Activated CD4-positive, alpha-beta T cell treated with anti-CD3 and anti-CD28 coated beads for 48 hours (primary cell): ENCODE data around the gene KRTAP5-2.
A peak's percentile ranks its signal among the peaks of the same experiment; 100 is the strongest.
"Not testable (repeated sequence)": the region's sequence is repeated elsewhere in the genome, so short reads cannot be mapped to it uniquely, and the experiment has no call there.

Experiments
- DNase-seq: peaks from one replicate; pipeline ENCODE4 v3.0.0-alpha.2; 2020

Gene KRTAP5-2

DNA sequence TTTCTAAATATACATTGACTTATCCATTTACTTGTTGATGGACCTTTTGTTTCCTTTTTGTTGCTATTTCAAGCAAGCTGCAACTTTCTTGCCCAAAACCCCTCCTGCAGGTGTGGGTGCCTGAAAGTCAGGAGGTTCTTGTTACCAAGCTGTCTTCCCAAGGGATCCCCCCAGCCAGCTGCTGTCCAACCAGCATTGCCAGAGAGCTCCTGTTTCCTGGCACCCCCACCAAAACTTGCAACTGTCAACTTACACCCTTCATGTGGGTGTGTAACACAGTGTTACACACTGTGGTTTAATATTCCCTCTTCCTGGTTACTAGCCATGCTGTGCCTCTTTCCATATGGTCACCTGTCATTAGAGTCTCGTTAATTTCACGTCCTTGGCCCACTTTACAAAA lies 11.4 kb downstream of the KRTAP5-2 start:
- no peak for DNase-seq

DNA sequence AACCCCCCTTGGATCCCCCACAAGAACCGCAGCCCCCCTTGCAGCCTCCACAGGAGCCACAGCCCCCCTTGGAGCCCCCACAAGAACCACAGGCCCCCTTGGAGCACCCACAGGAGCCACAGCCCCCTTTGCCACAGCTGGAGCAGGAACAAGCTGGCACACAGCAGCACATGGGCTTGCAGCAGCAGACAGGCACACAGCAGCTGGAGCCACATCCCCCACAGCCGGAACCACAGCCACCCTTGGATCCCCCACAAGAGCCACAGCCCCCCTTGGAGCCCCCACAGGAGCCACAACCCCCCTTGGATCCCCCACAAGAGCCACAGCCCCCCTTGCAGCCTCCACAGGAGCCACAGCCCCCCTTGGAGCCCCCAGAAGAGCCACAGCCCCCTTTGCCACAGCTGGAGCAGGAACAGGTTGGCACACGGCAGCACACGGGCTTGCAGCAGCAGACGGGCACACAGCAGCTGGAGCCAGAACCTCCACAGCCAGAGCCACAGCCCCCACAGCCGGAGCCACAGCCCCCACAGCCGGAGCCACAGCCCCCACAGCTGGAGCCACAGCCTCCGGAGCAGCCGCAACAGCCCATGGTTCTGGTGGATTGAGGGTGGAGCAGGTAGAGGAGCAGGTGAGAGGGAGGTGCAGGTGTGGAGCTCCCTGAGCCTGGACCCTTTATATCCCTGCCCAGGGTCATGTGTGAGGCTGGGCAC lies 13.3 kb downstream of the KRTAP5-2 start, which contains the start of gene KRTAP5-1:
TSS of gene KRTAP5-1 (minus strand) at position 623 of the 710 bp plus-strand sequence. CDS start at position 589, 34 bp downstream.
- not testable (repeated sequence) for DNase-seq

DNA sequence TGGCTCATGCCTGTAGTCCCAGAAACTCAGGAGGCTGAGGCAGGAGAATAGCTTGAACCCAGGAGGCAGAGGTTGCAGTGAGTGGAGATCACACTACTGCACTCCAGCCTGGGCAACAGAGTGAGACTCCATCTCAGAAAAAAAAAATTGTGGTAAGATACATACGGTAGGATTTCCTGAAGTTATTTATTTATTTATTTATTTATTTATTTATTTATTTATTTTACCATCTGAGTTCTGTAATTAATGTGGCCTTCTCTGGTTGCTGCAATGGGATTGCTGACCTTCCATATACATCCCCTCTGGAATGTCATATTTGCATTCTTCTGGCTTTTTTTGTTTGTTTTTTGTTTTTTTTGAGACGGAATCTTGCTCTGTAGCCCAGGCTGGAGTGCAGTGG lies 15.2 kb downstream of the KRTAP5-2 start:
- DNase-seq: not testable (repeated sequence)

DNA sequence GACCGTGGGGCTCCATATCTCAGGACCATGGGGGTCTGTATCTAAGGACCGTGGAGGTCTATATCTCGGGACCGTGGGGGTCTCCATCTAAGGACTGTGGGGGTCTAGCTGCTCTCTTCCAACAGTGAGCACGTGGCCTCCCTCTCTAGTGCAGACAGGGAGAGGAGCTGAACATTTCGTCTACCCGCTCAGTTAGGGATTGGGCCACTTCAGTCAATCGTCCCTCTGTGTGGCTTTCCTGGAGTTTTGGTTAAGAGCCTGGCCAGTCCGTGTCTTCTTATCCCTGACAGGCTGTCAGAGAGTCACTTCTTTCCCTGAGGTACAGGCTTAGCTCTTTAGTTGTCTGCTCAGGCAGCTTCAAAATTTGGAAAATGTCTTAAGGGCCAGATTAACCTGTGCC lies 16.1 kb downstream of the KRTAP5-2 start:
- DNase-seq: no peak

DNA sequence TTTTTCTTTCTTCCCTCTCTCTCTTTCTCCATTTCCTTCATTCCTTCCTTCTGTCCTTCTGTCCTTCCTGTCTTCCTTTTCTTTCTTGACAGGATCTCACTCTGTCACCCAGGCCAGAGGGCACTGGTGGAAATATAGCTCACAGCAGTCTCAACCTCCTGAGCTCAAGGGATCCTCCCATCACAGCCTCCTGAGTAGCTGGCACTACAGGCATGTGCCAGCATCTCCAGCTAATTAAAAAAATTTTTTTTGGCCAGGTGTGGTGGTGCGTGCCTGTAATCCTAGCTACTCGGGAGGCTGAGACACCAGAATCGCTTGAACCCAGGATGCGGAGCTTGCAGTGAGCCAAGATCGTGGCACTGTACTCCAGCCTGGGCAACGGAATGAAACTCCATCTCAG lies 21.3 kb downstream of the KRTAP5-2 start:
- no peak for DNase-seq

DNA sequence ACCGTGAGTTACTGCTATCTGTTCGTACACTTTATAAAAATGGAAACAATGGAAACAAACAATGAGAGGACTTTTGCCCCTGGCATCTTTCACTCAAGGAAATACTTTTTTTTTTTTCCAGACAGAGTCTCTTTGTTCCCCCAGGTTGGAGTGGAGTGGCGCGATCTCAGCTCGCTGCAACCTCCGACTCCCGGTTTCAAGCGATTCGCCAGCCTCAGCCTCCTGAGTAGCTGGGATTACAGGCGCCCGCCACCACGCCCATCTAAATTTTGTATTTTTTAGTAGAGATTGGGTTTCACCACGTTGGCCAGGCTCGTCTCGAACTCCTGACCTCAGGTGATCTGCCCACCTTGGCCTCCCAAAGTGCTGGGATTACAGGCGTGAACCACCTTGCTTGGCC lies 22.3 kb downstream of the KRTAP5-2 start:
- DNase-seq: not testable (repeated sequence)

DNA sequence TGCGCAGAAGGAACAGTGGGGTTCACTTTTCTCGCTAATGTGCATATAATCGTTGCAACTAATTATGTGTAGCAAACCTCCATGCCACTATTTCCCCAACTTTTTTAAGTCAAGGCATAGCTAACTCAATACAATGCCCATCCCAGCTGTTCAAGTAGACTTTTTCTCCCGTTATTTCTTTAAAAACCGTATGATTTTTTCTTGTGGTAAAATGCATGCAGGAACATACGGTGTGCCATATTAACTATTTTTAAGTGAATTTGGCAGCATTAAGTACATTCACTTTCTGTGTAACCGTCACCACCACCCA lies 23.2 kb downstream of the KRTAP5-2 start:
- no peak for DNase-seq

DNA sequence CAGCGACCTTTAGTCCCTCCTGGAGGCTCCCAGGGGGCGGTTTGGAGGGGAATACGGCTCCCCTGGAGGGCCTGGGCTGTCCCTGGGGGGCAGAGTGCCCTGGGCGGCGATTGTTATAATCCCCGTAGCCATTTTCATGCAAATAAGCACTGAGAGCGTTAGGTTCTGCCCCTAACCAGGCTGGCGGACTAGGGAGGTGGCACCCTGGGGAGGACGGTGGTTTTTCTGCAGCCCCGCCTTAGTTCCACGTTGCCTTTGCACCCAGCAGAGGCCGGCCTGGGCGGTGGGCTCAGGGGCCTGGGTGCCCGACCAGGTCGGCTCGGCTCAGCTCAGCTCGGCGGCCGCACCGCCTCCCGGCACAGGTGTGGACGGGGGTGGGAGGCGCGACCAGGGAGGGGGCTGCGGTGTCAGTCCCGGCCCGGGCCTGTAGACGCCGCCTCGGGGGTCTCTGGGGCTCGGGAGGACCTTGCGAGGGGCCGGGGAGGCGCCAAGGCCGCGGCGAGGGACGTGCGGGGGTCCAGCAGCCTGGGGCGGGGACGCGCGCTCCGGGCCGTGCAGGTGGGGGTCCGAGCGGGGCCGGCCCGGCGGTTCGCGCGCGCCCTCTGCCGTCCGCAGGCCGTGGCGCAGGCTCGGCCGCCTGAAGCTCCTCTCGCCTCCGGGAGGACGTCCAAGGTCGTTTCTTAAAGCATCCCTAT lies 23.7 kb downstream of the KRTAP5-2 start:
- peak; percentile 64 for DNase-seq

DNA sequence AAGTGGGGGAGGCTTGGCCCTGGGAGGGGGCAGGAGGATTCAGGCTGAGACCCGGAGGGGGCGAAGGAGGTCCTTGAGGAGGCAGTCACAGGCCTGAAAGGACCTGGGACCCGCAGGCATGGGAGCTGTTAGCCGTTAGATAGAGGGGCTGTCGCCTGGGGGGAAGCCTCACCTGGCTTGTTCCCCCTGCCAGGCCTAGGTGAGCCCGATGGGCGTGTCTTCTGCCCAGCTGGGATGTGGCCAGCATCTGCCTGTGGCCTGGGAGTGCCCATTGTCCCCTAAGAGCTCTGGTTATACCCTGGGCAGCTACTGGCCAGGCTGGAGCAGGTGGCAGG lies 24.2 kb downstream of the KRTAP5-2 start:
- DNase-seq: no peak

DNA sequence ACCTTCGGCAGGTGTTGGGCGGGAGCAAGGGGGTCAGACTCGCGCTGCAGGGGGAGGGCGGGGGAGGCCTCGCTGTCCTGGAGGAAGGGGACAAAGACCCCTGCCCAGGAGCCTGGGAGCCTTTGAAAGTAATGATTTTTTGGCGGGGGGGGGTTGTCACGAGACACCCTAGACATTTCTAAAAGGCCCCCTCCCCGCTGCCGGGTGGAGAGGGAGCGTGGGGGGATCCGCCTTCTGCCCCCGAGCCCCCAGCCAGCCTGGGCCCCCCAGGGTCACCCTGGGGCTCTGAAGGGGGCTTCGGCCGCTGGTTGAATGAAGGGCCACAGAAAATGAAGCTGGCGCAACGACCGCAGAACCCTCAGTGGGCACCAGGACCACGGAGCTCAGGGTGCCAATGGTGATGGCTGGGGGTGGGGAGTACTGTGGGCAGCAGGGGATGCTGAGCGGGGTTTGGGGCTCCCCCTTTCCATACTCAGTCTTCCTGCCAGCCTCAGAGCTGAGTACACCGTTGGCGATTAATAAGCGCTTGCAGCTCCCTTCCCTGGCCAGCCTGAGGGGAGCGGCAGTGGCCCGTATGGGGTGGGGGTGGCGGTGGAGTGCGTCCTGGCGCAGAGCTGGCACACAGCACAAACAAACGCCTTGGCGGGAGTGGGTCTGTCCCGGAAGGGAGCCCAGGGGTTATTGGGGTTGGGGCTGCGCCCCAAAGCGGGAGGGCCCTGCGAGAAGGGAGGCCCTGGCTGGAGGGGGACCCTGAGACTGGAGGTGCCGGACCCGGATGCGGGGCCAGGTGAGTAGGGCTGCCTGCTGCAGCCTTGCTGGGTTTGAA lies 24.8 kb downstream of the KRTAP5-2 start:
- peak; percentile 42 for DNase-seq

DNA sequence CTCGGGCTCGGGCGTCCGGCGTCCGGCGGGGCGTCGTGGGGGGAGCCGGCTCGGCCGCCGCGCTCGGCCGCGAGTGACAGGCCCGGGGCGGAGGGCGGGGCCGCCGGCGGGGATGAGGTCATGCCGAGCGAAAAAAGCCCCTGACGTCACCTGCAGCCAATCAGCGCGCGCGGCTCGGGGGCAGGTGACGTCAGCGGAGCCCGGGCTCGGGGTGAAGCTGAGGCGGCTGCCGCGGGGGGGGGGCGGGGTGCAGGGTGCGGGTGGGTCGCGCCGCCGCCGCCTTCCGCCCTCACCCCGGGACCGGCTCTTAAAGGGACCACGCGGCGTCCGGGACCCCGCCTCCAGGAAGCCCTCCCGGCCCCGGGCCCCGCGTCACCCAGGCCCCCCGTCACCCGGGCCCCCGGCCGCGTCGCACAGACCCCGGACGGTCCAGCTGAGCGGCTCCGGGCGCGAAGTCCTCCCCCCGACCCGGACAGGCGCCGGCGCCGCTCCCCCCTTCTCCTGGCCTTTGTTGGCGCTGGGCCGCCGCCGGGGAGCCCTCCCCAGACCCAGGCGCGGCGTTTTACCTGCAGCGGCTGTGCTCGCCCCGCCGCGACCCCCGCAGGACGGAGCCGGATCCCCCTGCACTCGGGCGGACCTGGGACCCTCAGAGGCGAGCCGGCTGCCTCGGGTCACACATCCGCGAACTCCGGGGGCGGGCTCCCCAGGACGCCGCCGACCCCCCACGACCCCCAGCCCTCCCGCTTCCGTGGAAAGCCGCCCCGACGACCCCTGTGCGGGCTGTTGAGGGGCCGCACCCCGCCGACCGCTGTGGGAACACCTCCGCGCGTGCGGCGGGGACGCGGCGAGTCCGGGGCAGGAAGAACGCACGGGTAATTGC lies 25.7 kb downstream of the KRTAP5-2 start, which contains the start of gene DUSP8:
TSS of gene DUSP8 (minus strand) at position 75 of the 880 bp plus-strand sequence. CDS start 6,445 bp downstream, outside the sequence.
- DNase-seq: peak; percentile 92

DNA sequence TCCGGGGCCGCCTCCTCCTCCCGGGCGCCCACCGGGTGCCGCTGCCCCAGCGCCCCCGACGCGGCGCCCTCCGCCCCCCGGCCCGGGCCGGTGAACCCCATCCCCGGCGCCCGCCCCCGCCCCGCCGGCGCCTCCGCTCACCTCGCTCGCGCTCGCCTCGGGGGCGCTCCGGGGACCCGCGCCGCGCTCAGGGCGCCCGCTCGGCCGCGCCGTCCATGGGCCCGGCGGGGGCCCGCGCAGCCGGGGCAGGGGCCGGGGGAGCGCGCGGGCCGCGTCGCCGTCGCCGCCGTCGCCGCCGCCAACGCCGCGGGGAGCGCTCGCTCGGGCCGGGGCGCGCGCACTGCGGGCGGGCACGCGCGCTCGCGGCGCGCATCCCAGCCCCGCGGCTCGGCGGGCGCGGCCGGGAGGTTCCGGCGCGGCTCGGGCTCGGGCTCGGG lies 26.3 kb downstream of the KRTAP5-2 start:
- no peak for DNase-seq

DNA sequence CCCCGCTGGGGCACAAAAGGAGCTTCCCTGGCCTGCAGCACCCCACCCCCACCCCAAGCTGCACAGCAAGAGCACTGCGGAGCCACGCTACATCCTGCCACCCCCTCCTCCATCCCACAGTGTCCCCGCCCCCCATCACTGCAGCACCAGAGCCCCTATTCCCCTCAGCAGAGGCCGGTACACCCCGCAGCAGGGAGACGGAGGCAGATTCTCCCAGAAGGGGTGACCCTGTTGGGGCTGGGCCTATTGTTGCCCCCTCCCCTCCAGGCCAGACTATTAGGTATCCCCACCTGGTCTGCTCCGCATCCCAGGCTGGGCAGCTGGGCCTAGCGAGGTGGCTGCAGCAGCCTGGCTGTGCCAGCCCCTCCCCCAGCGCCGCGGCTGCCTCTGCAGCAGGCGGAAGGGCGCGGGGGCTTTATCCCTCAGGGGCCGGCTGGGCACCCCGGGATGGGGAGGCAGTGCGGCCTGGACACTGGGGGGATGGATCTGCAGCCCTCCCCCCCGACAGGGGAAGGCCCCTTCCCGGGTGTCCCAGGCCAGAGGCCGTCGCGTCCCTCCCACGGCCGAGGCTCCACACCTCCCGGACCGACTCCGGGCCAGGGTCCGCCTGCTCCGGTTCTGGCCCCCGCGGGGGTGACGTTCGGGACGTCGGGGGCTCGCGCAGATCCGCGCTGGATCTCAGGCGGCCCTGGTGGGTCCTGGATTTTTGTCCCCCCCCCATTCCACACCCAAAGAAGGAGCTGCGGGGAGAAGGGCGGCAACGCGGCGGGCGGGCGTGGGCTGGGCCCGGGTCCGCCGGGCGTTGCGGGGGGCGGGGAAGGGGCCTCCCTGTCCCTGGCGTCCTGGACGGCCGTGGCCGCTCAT lies 27.0 kb downstream of the KRTAP5-2 start:
- DNase-seq: no peak

DNA sequence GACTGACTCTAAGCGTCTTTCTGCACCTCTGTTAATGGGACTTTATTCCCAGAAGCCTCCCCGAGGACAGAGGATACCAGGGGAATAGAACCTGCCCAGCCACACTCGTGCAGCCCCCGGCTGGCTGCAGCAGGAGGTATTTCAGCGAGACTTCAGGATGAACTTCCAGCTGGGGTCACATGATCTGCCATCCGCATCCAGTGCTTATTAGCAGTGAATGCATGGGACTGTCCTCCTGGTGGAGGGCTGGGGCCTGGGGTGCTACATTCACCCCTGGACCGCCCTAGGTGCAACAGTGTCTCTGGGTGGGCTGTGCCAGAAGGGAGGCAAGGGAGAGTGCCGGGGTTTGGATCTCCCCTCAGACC lies 27.6 kb downstream of the KRTAP5-2 start:
- DNase-seq: no peak

DNA sequence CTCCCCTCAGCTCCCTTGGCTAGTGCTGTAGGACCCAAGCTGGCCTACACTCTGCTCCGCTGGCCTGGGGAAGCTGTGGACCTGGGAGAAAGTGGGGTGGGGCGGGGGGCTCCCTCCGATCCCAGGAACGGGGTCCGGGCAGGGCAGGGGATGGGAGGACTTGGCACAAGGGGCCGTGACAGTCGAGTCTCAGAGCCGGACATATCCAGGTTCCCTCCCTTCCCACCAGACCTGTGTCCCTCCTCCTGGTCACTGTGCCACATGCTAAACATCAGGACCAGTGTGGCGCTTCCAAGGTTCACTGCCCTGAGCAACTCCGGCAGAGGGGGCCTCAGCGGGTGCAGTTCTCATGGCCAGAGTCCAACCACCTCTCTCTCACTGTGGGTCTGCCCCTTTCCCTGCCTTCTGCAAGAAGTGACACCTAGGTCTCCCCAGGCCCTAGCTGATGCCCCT lies 28.1 kb downstream of the KRTAP5-2 start:
- DNase-seq: no peak

DNA sequence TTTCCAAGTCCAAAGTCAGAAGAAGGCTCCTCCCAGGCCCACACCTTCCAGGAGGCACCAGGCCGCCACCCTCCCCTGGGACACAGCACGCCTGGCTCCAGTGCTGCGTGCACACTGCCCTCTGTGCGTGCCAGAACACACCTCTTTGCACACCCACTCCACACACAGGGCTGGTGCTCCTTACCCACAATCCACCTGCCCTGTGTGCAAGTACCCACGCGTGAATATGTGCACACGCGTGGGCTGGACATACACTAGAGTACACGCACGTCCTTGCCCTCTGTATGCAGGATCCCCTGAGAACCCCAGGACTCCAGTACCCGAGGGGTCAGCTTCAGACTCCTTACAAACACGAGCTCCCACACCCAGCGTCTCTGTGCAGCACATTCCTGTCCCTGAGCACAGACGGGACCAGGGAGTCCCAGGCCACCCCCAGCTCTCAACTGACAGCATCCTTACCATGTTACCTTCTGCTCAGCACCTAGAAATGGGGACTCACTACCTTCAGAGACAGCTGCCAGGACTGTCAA lies 28.8 kb downstream of the KRTAP5-2 start:
- DNase-seq: no peak

DNA sequence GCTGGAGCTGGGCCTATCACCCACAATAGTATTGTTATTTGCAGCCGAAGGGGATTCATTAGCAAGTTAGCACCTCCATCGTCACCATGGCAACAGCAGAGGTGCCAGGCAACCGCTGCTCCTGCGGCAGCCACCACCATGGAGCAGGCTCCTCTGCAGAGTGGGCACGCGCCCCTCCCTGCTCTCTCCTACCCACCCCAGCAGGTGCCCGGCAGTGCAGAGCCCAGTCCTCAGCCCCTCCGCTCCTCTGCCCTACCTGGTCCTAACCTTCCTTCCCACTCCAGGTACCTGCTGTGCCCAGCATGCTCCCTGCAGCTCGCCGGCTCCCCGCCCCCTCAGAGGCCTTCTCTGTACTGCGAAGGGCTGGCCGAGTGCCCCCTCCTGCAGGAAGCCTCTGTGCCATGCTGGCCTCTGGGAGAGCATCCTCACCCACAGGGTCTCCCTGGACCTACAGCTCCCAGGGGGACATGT lies 29.6 kb downstream of the KRTAP5-2 start:
- DNase-seq: no peak

DNA sequence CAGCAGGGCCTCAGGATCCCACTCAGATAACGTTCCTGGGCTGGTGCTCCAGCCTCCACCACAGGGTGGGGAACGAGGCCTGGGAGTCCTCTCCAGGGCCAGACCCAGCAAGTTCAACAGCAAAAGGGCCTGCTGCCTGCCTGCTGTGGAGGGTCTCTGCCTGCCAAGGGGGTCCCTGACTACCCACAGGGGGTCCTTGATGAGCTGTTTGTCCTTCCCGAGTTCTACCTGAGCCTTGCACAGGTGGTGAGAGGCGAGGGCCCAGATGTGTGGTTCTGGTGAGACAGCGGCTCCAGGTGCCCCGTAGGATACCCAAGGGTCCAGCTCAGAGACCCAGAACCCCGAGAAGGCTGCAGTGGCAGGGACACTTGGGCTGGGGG lies 30.4 kb downstream of the KRTAP5-2 start:
- DNase-seq: no peak

DNA sequence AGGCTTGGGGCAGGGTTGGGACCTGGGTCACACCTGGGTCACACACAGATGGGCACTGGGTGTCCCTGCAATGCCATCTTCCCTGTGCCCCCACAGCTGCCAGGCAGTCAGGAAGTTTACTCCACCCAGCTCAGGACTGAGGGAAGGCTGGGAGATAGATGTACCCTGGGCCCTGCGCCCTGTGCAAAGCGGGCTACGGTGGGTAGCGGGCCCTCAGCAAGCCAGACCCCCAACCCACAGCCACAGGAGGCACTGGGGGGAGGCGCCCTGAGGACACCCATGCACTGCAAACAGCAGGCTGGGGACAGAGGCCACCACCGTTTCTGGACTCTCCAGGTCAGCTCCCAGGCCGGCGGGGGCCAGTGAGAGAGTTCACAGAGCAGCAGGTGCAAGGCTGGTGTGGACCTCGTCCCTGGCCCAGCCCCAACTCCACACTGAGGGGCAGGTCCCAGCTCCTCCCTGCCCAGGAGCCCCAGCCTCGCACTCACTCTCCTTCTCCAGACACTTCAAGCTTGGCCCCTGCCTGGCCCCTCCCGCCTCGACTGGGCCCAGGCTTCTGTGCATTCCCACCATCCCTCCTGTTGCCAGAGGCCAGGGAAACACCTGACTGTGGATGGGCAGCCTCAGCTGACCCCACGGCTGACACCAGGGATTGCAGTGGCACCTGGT lies 30.9 kb downstream of the KRTAP5-2 start:
- DNase-seq: no peak

DNA sequence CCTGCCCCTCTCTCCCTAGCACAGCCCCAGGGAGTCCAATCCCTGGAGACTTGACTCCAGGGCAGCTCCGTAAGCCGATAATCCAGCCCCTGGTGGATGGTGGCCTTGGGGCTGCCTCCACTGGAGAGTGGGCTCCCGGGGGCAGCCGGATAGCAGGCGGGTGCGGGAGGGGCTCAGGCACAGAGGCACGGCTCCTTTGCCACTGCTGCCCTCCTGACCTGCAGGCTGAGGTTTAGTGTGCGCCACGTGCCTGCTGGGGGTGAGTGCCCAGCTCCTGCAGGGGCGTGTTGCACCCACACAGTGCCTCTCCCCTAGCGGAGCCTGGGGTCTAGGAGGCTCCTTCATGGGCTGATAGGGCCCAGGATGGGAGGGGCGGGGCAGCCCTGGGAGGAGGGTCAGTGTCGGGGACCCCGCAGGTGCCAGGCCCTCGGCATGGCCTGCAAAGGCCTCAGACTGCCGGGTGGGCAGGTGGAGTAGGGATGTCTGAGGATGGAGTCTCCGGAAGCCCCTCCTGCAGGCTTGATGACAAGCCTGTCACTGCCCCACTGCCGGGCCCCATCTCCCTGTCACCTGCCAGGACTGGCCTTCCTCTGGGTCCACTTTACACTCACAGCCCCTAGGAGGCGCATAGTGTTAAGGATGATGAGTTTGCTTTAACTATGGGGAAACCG lies 31.6 kb downstream of the KRTAP5-2 start:
- DNase-seq: no peak
